BJ (cell line): ENCODE results near the gene UTP18. TPM values are rescaled to one million over a fixed set of nuclear protein-coding genes. Genes with fewer than 3 reads are reported as not detected.
"Not testable (repeated sequence)": the region's sequence is repeated elsewhere in the genome, so short reads cannot be mapped to it uniquely, and the experiment has no call there.

ENCODE experiments used
- CTCF ChIA-PET: fragments of 350-600 bp; formaldehyde crosslinking; extraction: SDS; loops from one replicate; lab custom pipeline; 2021; ENCODE audit warnings: antibody characterized with exemption, inconsistent platforms; lab: Yijun Ruan, JAX
- POLR2A ChIA-PET: fragments of 300-600 bp; sonication (Branson Sonifier 250); formaldehyde crosslinking; extraction: SDS; loops from one replicate; lab custom pipeline; 2021; ENCODE audit warnings: antibody characterized with exemption; lab: Charles Lee
- DNase-seq: peaks from one replicate; pipeline ENCODE4 v3.0.0-alpha.2; 2011; ENCODE audit warnings: low read depth
- H3K27me3 ChIP-seq: 2 replicates; pipeline ENCODE4 v1.6.0; 2011; ENCODE audit warnings: low read length; ENCODE audit not compliant: control insufficient read depth, insufficient read depth
- H3K36me3 ChIP-seq: 2 replicates; pipeline ENCODE4 v1.5.1; 2011; ENCODE audit warnings: low read length; ENCODE audit not compliant: control insufficient read depth, insufficient read depth
- H3K4me3 ChIP-seq: 2 replicates; pipeline ENCODE4 v1.5.1; 2011; ENCODE audit warnings: low read depth, mild to moderate bottlenecking, control low read depth, low read length
- polyA plus RNA-seq: library from polyadenylated mRNA; depleted of rRNA; stranded (reverse); fragments of >200 nt; gene quantifications from 2 replicates; pipeline ENCODE4 v1.2.3, GENCODE V29; 2011
- TF ChIP-seq, protein P1 (sequence below): IDR thresholded peaks from 2 replicates; pipeline ENCODE4 v1.5.1; 2011; ENCODE audit warnings: low read depth, mild to moderate bottlenecking, control low read depth, inconsistent platforms, low read length, moderate library complexity; ENCODE audit not compliant: insufficient read depth

The UTP18 gene
- polyA plus RNA-seq, 1 experiment, result 6.8 TPM

DNA sequence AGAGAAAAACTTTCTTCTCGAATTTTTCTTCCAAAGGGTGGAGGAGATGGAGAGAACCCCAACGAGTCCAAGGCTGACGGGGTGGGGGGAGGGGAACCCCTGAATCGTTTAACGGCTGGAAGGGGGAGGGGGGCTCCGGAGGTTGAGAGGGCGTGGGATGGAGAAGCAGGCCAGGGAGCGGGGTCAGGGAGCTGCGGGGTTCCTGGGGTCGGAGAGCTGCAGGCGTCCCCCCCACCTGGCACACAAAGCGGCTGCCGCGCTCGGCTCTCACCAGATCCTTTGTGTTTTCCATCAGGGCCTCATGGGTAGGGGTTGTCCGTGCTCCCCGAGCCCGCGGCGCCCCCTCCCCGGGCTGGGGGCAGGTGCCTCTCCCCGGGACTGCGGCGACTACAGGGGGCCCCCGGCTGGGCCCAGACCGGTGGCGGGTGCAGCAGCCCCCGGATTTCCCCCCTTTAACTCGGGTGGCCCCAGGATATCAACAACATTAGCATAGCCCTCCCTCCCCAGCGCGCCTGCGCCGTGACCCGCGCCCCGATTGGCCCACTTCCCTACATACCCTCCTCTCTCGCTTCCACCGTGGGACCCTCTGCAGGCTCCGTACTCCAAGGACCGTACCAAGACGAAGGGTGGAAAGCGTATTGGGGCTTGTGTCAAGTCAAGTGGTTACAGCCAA lies 646 bp upstream of the UTP18 start, which contains the start of gene MBTD1:
Gene MBTD1 (minus strand): TSS at position 486 of the 673 bp plus-strand sequence. CDS start 34,888 bp downstream, outside the sequence.
- ChIA-PET CTCF (no interaction called here), POLR2A (no interaction called here)
- H3K36me3 ChIP-seq, result no peaks in the 10 kb centered on the region
- no peaks in the 10 kb centered on the region for H3K27me3 ChIP-seq
- TF ChIP-seq, protein P1, sequence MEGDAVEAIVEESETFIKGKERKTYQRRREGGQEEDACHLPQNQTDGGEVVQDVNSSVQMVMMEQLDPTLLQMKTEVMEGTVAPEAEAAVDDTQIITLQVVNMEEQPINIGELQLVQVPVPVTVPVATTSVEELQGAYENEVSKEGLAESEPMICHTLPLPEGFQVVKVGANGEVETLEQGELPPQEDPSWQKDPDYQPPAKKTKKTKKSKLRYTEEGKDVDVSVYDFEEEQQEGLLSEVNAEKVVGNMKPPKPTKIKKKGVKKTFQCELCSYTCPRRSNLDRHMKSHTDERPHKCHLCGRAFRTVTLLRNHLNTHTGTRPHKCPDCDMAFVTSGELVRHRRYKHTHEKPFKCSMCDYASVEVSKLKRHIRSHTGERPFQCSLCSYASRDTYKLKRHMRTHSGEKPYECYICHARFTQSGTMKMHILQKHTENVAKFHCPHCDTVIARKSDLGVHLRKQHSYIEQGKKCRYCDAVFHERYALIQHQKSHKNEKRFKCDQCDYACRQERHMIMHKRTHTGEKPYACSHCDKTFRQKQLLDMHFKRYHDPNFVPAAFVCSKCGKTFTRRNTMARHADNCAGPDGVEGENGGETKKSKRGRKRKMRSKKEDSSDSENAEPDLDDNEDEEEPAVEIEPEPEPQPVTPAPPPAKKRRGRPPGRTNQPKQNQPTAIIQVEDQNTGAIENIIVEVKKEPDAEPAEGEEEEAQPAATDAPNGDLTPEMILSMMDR, result no peak
- DNase-seq, result peak; percentile 66
- peak within 1 kb of the TSS; percentile 92 for H3K4me3 ChIP-seq

DNA sequence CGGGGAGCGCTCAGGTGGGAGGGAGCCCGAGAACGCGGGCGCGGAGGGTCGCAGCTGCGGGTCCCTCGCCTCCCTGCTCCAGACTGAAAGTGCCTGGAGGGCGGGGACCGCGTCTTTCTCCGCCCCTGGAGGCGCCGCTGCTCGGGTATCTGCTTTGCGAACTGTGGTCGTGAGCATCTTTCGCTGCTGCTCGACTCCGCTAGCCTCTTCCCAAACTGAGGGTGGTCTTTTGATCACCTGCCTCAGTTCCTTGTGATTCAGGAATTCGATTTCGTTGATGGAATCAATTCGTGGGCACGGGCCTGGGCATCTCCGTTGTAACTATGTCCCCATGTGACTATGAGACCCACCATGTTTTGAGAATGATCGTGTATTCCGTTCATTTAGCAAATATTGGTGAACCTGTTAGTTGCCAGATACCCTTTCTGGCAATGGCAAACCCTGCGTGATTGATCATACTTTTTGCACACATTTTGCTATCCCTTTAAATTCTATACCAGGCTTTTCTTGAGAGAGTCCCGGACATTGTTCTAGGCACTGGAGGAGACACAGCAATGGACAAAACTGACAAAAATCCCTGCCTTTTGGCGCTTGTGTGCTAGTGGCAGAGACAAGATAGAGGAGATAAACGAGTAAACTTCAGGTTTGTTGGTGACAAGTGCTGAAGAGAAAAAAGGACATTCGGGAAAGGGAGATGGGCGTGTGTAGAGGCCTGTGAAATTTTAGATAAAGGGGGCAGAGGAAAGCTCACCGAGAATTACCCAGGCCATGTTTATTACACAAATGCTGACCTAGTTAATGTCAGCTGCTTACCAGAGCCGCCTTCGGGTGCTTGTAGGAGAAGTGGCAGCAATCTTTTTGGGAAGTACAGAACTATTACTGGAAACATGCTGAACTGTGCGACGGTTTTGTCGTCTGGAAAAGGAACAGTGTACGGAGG lies 948 bp downstream of the UTP18 start:
- Histone ChIP-seq H3K4me3 (peak overlapping the region; percentile 92), H3K36me3 (no peaks in the 10 kb centered on the region; the same call in 1 of the 2 replicates), H3K27me3 (no peaks in the 10 kb centered on the region)
- DNase-seq, result no peak
- ChIA-PET CTCF (interaction anchor here (1.0 to 1.1 kb wide), 2 partner anchors 10 to 14 kb away, joined by 3 to 4 read pairs; no protein-coding TSS in a partner anchor), POLR2A (no interaction called here)
- TF ChIP-seq, protein P1, result no peak

DNA sequence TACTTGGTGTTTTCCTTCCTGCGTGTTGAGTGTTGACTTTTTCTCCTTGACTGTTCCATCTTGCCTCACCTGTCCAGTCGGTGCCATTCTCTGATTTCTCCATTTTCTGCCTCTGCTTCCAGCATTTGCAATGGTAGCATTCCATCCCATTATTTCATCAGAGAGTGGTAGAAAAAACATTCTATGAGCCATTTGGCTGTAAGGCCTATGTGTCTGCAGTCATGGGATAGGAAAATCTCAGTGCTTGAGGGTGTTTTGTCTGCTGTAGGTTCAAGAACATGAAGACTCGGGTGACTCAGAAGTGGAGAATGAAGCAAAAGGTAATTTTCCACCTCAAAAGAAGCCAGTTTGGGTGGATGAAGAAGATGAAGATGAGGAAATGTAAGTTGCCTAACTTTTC lies 2.7 kb downstream of the UTP18 start:
- CTCF ChIA-PET, result no interaction called here
- DNase-seq, result no peak
- Histone ChIP-seq H3K27me3 (no peaks in the 10 kb centered on the region), H3K36me3 (peaks cover 3% of the 10 kb centered on the region), H3K4me3 (no peak overlapping the region)
- TF ChIP-seq, protein P1, result no peak
- POLR2A ChIA-PET, result no interaction called here

DNA sequence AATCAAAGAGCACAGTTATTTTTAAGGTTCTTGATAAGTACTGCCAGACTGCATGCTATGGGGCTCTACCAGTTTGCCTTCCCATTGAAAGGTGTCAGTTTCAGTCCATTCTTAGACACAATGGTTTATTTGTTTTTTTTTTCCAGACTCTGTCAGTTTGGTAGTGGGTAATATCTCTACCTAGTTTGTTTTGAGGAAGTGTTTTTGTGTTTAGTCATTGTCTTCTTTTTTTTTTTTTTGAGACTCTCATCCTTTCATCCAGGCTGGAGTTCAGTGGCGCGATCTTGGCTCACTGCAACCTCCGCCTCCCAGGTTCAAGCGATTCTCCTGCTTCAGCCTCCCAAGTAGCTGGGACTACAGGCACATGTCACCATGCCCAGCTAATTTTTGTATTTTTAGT lies 4.1 kb downstream of the UTP18 start:
- DNase-seq, CTCF ChIA-PET, H3K36me3 ChIP-seq, POLR2A ChIA-PET, H3K4me3 ChIP-seq, H3K27me3 ChIP-seq: not testable (repeated sequence)

DNA sequence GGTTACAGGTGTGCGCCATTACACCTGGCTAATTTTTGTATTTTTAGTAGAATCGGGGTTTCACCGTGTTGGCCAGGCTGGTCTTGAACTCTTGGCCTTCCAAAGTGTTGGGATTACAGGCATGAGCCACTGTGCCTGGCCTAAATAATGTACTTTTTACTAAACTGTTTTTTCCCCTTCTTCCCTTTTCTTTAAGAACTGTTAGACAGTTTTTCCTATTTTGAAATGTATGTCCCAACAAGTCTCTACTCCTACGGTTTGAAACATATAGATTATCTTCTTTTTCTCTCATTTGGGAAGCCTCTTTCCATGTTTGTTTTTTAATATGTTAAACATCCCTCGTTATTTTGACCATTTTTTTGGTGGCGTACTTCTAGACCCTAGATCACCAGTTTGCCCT lies 9.6 kb downstream of the UTP18 start:
- no peak for DNase-seq
- TF ChIP-seq, protein P1, result no peak
- H3K4me3 ChIP-seq, result no peak overlapping the region
- no peaks in the 10 kb centered on the region for H3K27me3 ChIP-seq
- CTCF ChIA-PET, result no interaction called here
- POLR2A ChIA-PET, result no interaction called here
- H3K36me3 ChIP-seq, result peaks cover 3% of the 10 kb centered on the region
